HG03139 (cell line): ENCODE data around the gene ANLN.

Experiments
- ATAC-seq: cut with Tn5 transposase; IDR thresholded peaks from one replicate; pipeline ENCODE4 v1.9.1; 2021; ENCODE audit not compliant: unreplicated experiment

ANLN gene

DNA sequence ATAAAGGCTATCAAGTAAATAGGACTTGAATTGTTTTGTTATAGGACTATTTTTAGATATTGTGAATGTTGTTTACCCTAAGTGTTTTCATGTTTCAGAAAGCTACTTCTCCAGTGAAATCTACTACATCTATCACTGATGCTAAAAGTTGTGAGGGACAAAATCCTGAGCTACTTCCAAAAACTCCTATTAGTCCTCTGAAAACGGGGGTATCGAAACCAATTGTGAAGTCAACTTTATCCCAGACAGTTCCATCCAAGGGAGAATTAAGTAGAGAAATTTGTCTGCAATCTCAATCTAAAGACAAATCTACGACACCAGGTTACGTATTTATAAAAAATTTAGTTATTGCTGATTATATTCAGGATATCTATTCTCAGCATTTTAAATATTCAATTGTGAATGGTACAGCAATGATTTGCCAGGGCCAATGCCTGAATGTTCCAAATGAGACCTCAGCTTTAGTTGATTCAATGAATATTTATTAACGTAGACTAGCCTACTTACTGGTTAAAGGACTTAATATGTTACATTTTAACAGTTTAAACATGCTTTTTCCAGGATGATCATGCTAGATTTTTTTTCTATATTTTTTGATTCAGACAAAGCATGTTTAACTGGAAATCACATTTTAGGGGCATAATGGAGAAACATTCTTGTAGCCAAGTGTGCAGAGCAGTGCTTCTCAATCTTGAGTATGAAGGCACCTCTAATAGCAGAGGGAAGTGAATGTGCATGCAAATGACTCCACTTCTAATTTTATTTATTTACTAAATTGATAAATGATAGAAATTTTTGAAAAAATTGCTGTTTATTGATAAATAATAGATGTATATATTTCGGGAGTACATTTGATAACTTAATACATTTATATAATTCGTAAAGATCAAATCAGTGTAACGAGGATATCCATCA is 18.2 kb downstream of the ANLN start:
- no peak for ATAC-seq

DNA sequence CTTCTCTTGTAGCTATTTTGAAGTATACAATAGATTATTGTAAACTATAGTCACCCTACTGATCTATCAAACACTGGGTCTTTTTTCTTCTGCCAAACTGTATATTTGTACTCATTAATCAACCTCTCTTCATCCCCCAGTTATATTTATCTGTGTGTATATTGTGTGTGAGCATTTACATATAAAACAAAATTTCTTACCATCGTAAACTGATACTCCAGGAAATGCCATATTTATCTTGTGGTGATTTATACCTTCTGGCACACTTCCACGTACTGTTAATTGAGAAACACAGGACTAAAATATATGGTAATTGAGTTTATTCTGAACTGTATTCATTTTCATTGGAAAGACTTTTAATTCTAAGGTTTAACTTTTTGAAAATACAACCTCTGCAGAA is 18.9 kb downstream of the ANLN start:
- no peak for ATAC-seq

DNA sequence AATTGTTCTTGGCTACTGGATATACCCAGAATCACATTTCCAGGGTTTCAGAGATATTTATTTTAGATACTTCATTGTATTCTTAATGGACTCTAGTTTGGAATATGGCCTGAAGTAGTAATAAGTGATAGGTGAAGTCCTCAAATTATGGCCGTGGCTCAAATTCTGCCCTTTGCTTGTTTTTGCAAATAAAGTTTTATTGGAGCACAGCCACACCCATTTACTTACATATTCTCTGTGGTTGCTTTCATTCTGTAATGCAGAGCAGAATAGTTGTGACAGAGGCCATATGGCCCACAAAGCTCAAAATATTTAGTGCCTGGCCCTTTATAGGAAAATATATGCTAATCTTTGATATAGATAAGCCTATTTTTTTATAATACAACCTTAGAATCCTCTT is 19.5 kb downstream of the ANLN start:
- no peak for ATAC-seq

GRCh38 chr7:36415144-36415543 is 25.5 kb downstream of the ANLN start:
- no peak for ATAC-seq

- ATAC-seq = no peak
Observed at GRCh38 chr7:36416251-36416650, 26.6 kb downstream of the ANLN start.

GRCh38 chr7:36420307-36420706 is 30.6 kb downstream of the ANLN start:
- ATAC-seq = no peak

GRCh38 chr7:36422072-36422471 is 32.4 kb downstream of the ANLN start:
- no peak for ATAC-seq

DNA sequence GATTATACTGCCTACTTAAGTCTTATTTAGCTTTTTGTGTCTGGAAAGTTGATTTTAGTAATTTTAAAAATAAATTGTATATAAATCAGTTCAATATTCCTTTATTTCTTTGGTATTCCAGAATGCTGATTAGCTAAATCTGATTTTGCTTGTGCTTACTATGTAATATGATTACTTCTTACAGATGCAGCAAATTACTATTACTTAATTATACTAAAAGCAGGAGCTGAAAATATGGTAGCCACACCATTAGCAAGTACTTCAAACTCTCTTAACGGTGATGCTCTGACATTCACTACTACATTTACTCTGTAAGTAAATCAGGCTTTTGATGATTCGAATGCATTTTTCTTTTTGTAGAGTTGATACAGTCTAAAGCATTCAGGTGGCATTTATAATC is 34.0 kb downstream of the ANLN start:
- no peak for ATAC-seq

DNA sequence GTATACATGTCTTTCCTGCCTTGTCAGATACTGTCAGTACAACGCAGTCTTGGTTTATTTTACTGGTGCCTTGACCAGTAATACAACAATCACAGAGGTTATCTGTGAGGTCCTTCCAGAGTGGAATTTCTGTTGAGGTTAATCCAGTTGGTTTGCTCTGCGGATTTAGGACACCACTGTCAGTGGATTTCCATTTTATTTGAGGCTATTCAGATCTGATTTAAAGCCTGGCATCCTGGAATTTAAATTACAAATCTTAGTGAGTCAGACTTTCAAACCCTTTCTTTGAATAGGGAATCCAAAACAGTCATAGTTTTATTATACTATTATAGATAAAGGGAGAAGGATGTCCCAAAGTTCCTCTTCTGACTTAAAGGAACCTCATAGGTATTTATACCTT is 40.5 kb downstream of the ANLN start:
- no peak for ATAC-seq

DNA sequence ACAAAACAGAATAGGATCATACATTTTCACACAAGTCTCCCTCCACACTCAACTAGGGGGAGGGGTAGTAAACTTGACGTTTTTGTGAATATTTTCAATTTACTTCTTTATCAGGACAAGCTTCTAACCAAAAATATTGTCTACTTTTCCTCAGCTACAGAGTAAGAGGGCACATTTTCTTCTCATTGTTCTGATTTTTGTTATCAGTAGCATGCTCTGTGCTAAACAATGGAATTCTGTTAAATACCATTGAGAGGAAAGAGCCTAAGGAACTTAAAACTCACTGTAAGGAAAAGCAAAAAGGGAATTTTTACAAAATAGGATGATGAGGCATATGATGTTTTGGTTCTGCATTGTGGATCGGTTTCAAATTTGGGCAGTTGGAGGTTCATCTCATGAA is 41.2 kb downstream of the ANLN start:
- ATAC-seq = no peak

- ATAC-seq = no peak
Observed at GRCh38 chr7:36438211-36438610, 48.5 kb downstream of the ANLN start.

- no peak for ATAC-seq
Observed at GRCh38 chr7:36439624-36440023, 50.0 kb downstream of the ANLN start.

DNA sequence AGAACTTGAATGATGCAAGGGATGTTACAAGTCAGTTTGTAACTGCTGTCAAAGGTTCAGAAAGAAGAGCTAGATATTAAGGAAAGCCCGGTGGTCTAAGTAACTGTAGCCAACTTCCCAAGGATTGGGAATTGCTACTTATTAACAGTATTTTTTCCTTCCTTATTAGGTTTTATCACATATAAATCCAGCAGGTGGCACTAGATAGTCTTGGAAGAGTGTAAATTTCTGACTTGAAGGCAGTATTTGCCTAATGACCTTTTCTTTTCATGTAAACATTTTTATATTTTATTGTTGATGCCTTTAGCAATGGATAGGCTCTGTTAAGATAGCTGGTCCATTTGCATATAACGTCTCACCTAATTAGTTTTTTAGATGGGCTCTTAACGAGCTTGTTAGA is 51.2 kb downstream of the ANLN start:
- no peak for ATAC-seq

DNA sequence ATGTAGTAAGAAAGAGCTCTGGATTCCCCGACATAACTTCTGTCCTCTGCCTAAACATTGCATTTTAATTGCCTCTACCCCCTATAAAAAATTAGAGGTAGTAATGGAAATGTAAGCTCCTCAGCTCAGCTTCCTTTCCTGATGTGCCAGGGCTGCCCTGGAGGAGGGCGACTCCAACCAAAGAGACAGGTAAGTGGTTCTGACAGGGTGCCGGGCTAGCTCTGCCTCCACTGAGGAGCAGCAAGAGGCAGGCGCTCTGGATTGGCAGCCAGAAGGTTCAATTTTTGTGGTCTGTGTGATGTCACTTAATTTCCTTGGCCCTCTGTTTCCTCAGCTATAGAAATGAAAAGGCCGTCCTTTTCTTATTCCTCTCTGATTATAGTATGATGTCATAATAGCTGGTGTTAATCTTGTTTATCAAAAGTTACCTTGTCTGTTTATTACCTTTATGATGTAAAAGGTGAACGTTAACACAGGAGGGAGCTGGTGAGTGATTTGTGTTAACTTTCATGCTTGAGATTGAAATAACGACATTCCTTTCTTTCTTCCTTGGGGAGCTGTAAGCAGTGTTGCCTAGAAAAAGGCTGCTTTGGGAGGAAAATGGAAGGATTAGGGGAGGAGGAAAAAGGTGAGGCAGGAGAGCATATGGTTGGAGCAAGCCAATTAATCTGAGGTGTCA is 51.8 kb downstream of the ANLN start:
- no peak for ATAC-seq

DNA sequence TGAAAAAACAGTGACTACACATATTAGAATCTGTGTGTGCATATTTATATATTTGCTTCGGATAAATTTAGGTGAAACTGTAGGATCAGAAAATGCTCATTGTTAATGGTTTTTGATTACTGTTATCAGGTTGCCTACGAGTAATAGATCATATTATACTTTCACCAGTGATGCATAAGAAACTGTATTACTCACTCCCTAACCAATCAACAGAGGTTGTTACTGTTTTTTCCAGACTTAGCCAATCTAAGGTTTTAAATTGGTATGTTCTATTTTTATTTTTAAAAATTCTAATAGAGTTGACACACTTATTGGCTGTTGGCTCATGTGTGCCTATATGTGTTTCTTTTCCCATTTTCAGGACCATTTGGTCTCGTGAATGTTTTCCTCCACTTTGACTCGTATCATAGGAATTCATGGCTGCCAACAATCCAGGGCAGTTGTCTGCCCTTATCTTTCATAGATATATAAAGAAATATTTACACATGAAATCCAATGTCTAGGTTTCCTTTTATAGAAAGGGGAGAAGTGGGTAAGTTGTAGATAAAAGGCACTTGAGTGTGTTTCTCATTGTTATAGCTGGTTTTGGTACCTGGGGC is 59.2 kb downstream of the ANLN start:
- ATAC-seq = no peak

GRCh38 chr7:36449685-36450084 is 60.0 kb downstream of the ANLN start:
- ATAC-seq = no peak

DNA sequence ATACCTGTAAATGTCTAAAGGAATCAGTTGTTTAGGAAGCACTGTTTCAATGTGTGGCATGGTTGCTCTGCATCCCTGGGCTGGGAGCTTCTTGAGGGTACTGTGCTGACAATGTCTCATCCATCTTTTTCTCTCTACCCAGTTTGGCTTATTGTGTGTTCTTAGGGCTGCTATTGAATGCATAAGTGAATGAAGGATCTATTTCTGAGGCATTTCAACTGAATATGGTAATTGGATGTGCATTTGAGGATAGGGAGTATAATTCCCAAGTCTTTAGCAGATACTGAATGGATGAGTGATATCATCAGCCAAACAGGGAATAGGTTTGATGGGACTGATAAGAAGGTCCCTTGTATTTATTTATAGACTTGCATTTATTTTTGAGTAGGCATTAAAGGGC is 64.1 kb downstream of the ANLN start:
- no peak for ATAC-seq

- no peak for ATAC-seq
Observed at GRCh38 chr7:36455646-36456045, 66.0 kb downstream of the ANLN start.

DNA sequence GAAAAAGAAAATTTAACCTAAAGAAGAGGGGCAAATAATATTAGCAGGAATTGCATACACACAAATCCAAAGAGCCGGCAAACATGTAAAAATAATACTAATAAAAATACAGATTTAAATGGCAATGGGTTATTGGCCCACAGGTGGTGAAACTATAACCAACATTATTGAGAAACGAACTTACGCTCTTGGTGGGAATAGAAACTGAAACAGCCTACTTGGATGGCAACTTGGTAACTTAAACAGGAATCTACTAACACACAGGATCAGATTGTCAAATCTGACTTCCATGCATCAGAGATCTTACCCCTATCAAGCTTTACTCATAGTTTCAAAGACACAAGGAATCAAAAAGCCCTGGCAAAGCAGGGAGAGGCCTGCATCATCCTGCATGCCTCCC is 66.5 kb downstream of the ANLN start:
- no peak for ATAC-seq

DNA sequence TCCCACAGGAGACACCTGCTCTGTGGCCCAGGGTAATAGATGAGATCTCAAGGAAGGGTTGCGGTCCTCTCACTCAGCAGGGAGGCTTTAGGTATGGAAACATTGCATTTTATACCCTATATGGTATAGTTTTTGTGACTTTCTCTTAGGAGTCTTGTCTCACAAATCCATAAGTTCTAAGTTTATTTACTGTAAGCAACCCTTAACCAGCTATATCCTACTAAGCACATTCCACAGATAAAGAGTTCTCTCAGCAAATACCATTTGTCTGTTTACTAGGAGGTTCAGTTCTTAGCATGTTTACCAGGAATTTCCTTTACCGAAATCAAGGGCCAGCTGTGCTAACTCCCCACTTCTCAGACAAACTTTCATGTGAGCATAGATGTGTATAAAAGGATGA is 66.9 kb downstream of the ANLN start:
- no peak for ATAC-seq

DNA sequence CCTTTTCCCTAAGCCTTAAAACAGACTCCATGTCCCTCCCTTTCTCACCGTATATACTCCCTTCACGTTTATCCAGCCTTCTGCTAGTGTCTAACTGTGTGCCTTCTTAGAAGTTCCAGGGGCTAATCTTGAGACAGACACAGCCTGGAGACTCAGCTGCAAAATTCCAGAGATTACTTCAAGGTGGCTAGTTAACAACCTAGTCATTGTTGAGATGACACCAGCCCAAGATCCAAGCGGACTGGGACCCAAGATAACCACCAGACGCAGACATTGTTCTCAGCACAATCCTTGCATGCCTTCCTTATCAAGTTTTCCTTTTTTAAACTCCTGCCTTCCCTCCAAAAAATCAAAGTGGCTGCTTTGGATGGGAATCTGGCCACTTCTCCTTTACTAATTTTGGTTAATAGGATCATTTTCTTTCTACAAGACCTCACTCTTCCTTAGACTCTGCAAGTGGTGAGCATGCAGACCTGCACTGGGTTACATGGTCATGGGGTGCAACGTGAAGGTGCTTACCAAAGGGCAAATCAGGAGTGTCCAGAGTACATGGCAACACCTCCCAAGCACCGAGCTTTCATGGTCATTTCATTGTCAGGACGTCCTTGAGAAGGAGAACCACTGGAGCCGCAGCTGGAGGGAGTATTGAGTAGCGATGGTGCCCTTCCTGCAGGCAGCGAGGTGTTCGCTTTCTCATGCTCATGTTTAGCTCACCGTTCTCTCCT is 69.7 kb downstream of the ANLN start:
- no peak for ATAC-seq
